ENCODE measurements around the gene SLC45A3. TPM values are rescaled to one million over a fixed set of nuclear protein-coding genes. Genes with fewer than 3 reads are reported as not detected.

SLC45A3 gene
- total RNA-seq, 4 donors from 2014 or later = 12.2 to 29.1 (median 17.0) TPM

DNA sequence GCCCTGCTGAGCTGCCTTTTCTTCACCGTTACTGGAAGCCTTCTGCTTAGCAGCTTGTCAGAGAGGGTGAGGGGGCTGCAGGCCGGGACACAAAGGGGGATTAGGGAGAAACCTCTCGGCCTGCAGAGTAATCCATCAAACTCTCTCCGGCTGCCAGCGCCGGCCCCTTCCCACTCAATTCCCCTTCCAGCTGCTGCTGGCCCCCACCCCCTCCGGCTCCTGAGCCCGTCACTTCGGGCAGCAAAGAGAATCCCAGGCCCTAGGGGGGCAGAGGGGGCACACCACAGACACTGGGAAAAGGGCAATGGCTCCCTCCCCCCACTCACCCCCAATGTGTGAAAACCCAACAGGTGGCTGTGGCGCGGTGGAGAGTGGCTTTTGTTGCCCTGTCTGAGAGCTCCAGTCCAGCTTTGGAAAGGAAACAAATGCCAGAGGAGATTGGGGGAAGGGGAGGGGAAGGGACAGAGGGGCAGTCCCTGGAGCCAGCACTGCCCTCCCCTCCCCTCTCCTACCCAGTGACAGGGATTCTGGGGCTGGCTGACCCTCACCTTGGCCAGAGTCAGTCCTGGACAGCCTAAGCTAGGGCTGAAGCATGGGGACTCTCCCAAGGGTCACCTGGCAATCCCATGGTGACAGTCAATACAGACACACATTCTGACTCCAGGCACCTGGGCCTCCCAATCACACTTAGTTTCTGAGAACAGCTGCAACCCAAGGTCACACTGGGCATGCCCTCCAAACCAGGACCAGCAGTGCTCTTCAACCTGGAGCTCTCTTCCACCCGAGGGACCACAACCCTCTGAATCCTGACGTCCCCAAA, 9.5 kb downstream of the SLC45A3 start:
- in situ Hi-C loops (cut with MboI; ENCODE audit: low pct_ligation_motif_present in 1 of 4, low pct_unique_long_range_greater_than_20kb in 1 of 4, low sequenced_read_pairs in 3 of 4) (no loop called here), intact Hi-C loops (cut with DNase I; ENCODE audit: low total_unique reads) (no loop called here)
- no peak overlapping the region for H3K27ac ChIP-seq
- TF ChIP-seq, protein P1, sequence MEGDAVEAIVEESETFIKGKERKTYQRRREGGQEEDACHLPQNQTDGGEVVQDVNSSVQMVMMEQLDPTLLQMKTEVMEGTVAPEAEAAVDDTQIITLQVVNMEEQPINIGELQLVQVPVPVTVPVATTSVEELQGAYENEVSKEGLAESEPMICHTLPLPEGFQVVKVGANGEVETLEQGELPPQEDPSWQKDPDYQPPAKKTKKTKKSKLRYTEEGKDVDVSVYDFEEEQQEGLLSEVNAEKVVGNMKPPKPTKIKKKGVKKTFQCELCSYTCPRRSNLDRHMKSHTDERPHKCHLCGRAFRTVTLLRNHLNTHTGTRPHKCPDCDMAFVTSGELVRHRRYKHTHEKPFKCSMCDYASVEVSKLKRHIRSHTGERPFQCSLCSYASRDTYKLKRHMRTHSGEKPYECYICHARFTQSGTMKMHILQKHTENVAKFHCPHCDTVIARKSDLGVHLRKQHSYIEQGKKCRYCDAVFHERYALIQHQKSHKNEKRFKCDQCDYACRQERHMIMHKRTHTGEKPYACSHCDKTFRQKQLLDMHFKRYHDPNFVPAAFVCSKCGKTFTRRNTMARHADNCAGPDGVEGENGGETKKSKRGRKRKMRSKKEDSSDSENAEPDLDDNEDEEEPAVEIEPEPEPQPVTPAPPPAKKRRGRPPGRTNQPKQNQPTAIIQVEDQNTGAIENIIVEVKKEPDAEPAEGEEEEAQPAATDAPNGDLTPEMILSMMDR (IDR thresholded peaks at IDR 0.05) = no peak
- TF ChIP-seq POLR2A (IDR thresholded peaks at IDR 0.05) (no peak), POLR2AphosphoS5 (IDR thresholded peaks at IDR 0.05) (no peak), EP300 (IDR thresholded peaks at IDR 0.05; ENCODE audit: low read depth) (no peak)
- no peak for DNase-seq
- H3K36me3 ChIP-seq = no peaks in the 10 kb centered on the region
- H3K4me3 ChIP-seq = no peak overlapping the region
- peaks cover 22 to 85% (median 57%) of the 10 kb centered on the region in 4 donors for H3K4me1 ChIP-seq
- H3K9me3 ChIP-seq = no peaks in the 10 kb centered on the region
- H3K27me3 ChIP-seq = peaks cover 5% of the 10 kb centered on the region
- 88% methylated on average over 13 of the region's 13 CpGs; no CpG with 5 or more reads in 1 of the 2 donors for WGBS, 2 donors (ENCODE audit: low coverage in 1 of 2)

DNA sequence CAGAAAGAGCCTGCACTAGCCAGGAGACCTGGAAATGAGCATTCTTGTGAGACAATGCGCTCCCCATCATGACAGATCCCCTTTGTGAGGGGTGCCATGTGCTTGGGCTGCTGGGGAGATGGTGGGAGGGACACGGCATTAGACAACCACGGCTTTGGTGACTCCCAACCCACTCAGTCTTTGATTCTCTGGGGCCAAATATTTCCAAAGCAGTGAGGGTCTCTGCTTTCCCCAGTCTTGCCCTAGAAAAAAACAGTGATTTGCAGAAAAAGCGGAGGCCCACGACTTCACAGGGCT, 10.2 kb downstream of the SLC45A3 start:
- WGBS, 2 donors (ENCODE audit: low coverage in 1 of 2) = 83% methylated on average over 5 of the region's 5 CpGs; no CpG with 5 or more reads in 1 of the 2 donors
- intact Hi-C loops (cut with DNase I; ENCODE audit: low total_unique reads) = no loop called here
- H3K27ac ChIP-seq = peak overlapping the region in 1 of 4 donors; percentile 78
- TF ChIP-seq, protein P1 (IDR thresholded peaks at IDR 0.05) = no peak
- TF ChIP-seq POLR2A (IDR thresholded peaks at IDR 0.05) (no peak), POLR2AphosphoS5 (IDR thresholded peaks at IDR 0.05) (no peak), EP300 (IDR thresholded peaks at IDR 0.05; ENCODE audit: low read depth) (no peak)
- in situ Hi-C loops (cut with MboI; ENCODE audit: low pct_ligation_motif_present in 1 of 4, low pct_unique_long_range_greater_than_20kb in 1 of 4, low sequenced_read_pairs in 3 of 4) = no loop called here
- no peaks in the 10 kb centered on the region for H3K36me3 ChIP-seq
- no peaks in the 10 kb centered on the region for H3K9me3 ChIP-seq
- no peak overlapping the region for H3K4me3 ChIP-seq
- no peak for DNase-seq
- H3K4me1 ChIP-seq = peaks cover 27 to 85% (median 60%) of the 10 kb centered on the region in 4 donors
- peaks cover 5% of the 10 kb centered on the region for H3K27me3 ChIP-seq

DNA sequence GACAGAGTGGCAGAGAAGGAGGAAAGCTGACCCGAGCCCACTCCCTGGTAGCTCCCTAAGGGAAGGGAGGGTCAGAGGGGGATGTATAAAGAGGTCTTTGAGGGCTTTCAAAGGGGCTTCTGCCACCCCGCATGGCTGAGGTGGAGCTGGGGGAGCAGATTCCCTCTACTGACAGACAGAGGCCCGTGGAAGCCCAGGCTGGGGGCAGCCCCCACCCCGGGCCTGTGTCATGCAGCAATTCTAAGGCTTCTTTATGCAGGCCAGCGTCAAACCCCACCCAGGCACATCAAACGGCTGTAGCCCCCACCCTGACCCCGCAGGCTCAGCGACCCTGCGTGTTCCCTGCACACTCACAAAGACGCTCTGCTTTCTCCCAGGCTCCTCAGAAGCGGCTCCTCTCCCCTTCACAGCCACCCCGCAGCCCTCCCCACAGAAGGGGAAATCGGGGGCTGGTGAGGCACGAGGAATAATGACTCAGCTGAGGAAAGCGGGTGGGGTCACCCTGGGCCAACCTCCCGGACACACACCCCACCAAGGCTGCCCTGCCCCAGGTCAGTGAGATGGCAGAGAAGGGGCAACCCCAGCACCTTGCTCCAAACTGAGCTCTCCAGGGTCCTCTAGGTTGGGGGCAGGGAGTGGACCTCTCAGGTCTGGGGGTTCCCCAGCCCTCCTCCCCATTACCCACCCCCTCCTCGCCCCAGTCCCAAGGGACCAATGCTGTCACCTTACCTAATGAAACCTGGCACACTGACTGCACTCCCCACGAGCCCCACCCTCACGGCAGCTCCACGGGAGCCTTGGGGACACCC, 10.8 kb downstream of the SLC45A3 start:
- Histone ChIP-seq H3K27me3 (peaks cover 5% of the 10 kb centered on the region), H3K4me1 (peaks cover 32 to 85% (median 64%) of the 10 kb centered on the region in 4 donors), H3K9me3 (no peaks in the 10 kb centered on the region), H3K36me3 (no peaks in the 10 kb centered on the region), H3K4me3 (no peak overlapping the region), H3K27ac (peak overlapping the region in 3 of 4 donors; percentile 71 to 78 (median 74))
- intact Hi-C loops (cut with DNase I; ENCODE audit: low total_unique reads) (no loop called here), in situ Hi-C loops (cut with MboI; ENCODE audit: low pct_ligation_motif_present in 1 of 4, low pct_unique_long_range_greater_than_20kb in 1 of 4, low sequenced_read_pairs in 3 of 4) (no loop called here)
- TF ChIP-seq POLR2AphosphoS5 (IDR thresholded peaks at IDR 0.05) (no peak), EP300 (IDR thresholded peaks at IDR 0.05; ENCODE audit: low read depth) (no peak), POLR2A (IDR thresholded peaks at IDR 0.05) (no peak)
- TF ChIP-seq, protein P1 (IDR thresholded peaks at IDR 0.05) = no peak
- no peak for DNase-seq
- 45% methylated on average over 20 of the region's 20 CpGs; no CpG with 5 or more reads in 1 of the 2 donors for WGBS, 2 donors (ENCODE audit: low coverage in 1 of 2)

DNA sequence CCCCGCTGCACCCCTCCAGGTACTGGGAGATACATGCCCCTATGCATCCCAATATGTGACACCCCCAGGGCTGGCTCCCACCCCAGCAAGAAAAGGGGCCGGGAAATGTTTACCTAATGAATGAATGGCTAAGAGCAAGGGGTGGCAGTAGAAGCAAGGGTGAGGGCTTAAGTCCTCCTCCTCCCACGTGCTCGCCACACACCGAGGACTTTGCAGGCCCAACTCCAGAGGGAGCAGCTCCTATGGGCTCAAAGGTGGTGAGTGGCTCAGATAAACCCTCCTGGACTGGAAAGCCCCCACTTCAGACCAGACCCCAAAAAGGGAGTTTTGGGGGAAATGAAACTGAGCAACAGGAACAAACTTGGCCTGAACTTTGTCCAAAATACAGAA, 11.4 kb downstream of the SLC45A3 start:
- in situ Hi-C loops (cut with MboI; ENCODE audit: low pct_ligation_motif_present in 1 of 4, low pct_unique_long_range_greater_than_20kb in 1 of 4, low sequenced_read_pairs in 3 of 4) (no loop called here), intact Hi-C loops (cut with DNase I; ENCODE audit: low total_unique reads) (no loop called here)
- Histone ChIP-seq H3K27ac (peak overlapping the region in 3 of 4 donors; percentile 71 to 78 (median 74)), H3K4me3 (no peak overlapping the region), H3K36me3 (no peaks in the 10 kb centered on the region), H3K27me3 (peaks cover 5% of the 10 kb centered on the region), H3K9me3 (no peaks in the 10 kb centered on the region), H3K4me1 (peaks cover 32 to 88% (median 70%) of the 10 kb centered on the region in 4 donors)
- no peak for TF ChIP-seq EP300 (IDR thresholded peaks at IDR 0.05; ENCODE audit: low read depth)
- TF ChIP-seq POLR2AphosphoS5 (IDR thresholded peaks at IDR 0.05) = no peak
- TF ChIP-seq, protein P1 (IDR thresholded peaks at IDR 0.05) = no peak
- no peak for TF ChIP-seq POLR2A (IDR thresholded peaks at IDR 0.05)
- 56 to 64% methylated on average over 2 to 5 of the region's 5 CpGs for WGBS, 2 donors (ENCODE audit: low coverage in 1 of 2)
- no peak for DNase-seq

Measured in transverse colon (tissue), 4 donors.